ENCODE measurements around the gene CNFN.

Gene CNFN

DNA sequence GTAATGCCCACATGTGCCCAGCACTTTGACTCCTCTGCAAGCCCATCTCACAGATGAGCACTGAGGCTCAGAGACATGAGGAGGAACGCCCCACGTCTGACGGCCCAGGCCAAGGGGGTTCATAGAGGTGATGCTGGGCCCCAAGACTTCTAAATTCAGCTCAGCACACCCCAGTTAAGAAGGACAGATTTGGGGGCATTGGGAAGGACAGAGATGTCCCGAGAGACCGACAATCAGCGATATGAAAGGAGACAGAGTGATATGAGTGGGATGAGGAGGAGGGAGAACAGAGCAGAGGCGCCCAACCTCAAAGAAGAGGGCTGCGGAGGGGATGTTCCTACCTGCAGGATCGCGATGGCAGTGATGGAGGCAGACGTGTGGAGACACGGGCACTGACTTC lies at the start of gene CNFN:
Gene CNFN (minus strand): TSS at position 399 of the 400 bp plus-strand sequence. CDS start 1,260 bp downstream, outside the sequence.
- H3K27ac Mint-ChIP-seq: peak within 1 kb of the TSS; percentile 52
- H3K4me3 Mint-ChIP-seq: no peak within 1 kb of the TSS
- peaks cover 19% of the 10 kb centered on the region for H3K27me3 Mint-ChIP-seq
- no peaks in the 10 kb centered on the region for H3K9me3 Mint-ChIP-seq
- no peaks in the 10 kb centered on the region for H3K36me3 Mint-ChIP-seq
- ATAC-seq: no peak
- peaks cover 8% of the 10 kb centered on the region for H3K4me1 Mint-ChIP-seq

- Mint-ChIP-seq H3K4me3 (no peak overlapping the region), H3K27me3 (no peaks in the 10 kb centered on the region), H3K4me1 (peaks cover 15% of the 10 kb centered on the region), H3K27ac (no peak overlapping the region), H3K9me3 (no peaks in the 10 kb centered on the region), H3K36me3 (no peaks in the 10 kb centered on the region)
- ATAC-seq: no peak
Measured at GRCh38 chr19:42436006-42436405, 45.9 kb upstream of the CNFN start.

GRCh38 chr19:42435316-42435715 lies 45.2 kb upstream of the CNFN start:
- Mint-ChIP-seq H3K36me3 (no peaks in the 10 kb centered on the region), H3K27me3 (no peaks in the 10 kb centered on the region)
- ATAC-seq: no peak

DNA sequence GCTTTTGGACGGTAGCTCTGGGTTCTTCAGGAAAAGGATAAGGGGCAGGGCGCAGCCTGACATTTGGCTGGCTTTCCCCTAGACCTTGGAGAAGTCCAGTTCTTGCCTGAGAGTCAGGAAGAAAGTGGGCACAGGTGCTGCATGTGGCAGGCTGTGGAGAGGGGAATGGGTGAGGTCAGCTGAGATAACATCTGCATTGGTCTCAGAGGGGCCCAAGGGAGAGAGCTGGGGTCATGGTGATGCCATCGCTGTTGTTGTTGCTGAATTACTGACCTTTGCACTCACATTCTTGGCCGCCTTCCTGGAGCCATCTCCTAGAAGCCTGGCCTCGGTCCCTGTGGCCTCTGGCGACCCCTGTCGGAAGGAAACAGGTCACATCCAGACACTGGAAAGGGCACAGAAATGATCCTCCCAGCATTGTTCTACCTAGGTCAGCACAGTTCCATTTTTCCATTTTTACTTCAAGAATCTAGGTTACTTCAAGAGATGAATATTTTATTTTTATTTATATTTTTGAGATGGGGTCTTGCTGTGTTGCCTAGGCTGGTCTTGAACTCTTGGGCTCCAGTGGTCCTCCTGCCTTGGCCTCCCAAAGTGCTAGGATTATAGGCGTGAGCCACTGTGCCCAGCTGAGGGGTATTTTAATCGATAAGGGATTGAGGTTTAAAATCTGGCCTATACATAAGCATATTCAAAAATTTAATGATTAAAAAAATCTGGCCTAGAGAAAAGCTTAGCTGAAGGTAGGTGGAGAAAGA lies 43.6 kb upstream of the CNFN start:
- no peaks in the 10 kb centered on the region for H3K27me3 Mint-ChIP-seq
- no peaks in the 10 kb centered on the region for H3K36me3 Mint-ChIP-seq
- peak; percentile 76 for ATAC-seq

More at GRCh38 chr19:42435316-42435715, 45.2 kb upstream of the CNFN start:
- Mint-ChIP-seq H3K4me3 (no peak overlapping the region), H3K9me3 (no peaks in the 10 kb centered on the region), H3K27ac (no peak overlapping the region), H3K4me1 (peaks cover 8% of the 10 kb centered on the region)

GRCh38 chr19:42431486-42431885 lies 41.4 kb upstream of the CNFN start:
- H3K4me3 Mint-ChIP-seq: no peak overlapping the region
- no peaks in the 10 kb centered on the region for H3K27me3 Mint-ChIP-seq
- no peak for ATAC-seq
- H3K4me1 Mint-ChIP-seq: no peaks in the 10 kb centered on the region
- H3K9me3 Mint-ChIP-seq: no peaks in the 10 kb centered on the region
- H3K36me3 Mint-ChIP-seq: no peaks in the 10 kb centered on the region
- no peak overlapping the region for H3K27ac Mint-ChIP-seq

More for the DNA sequence above, 43.6 kb upstream of the CNFN start:
- Mint-ChIP-seq H3K4me1 (peaks cover 6% of the 10 kb centered on the region), H3K4me3 (no peak overlapping the region), H3K27ac (peak overlapping the region; percentile 36), H3K9me3 (no peaks in the 10 kb centered on the region)

- Mint-ChIP-seq H3K27ac (no peak overlapping the region), H3K36me3 (no peaks in the 10 kb centered on the region), H3K4me1 (peaks cover 11% of the 10 kb centered on the region), H3K9me3 (no peaks in the 10 kb centered on the region), H3K27me3 (no peaks in the 10 kb centered on the region), H3K4me3 (no peak overlapping the region)
- no peak for ATAC-seq
Measured at GRCh38 chr19:42428676-42429075, 38.6 kb upstream of the CNFN start.

DNA sequence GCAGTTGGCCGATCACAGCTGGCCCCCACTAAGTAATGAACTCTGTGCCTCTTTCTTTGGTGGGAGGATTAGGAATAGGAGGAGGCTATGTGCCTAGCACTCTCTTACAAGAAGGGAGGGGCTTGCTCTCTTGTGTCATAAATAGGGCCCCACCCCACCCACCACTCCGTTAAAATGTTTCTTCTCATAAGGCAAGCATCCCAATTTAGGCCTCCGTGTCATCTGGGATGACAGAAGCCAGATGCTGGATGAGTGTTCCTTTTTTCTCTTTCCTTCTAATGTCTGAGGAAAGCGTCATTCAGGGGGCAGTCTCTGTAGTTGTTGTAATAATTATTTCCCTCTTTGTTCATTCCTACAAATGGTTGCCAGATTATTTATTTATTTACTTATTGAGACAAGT lies 37.2 kb upstream of the CNFN start, which contains the start of gene LIPE:
Gene LIPE (minus strand): TSS at position 76 of the 400 bp plus-strand sequence. CDS start 239 bp downstream, outside the sequence.
- ATAC-seq: no peak
- Mint-ChIP-seq H3K36me3 (no peaks in the 10 kb centered on the region), H3K27ac (no peak within 1 kb of the TSS), H3K27me3 (no peaks in the 10 kb centered on the region), H3K9me3 (no peaks in the 10 kb centered on the region), H3K4me1 (peaks cover 24% of the 10 kb centered on the region), H3K4me3 (no peak within 1 kb of the TSS)

GRCh38 chr19:42426643-42427042 lies 36.5 kb upstream of the CNFN start:
- Mint-ChIP-seq H3K36me3 (no peaks in the 10 kb centered on the region), H3K27me3 (no peaks in the 10 kb centered on the region), H3K9me3 (no peaks in the 10 kb centered on the region), H3K27ac (no peak overlapping the region), H3K4me3 (no peak overlapping the region), H3K4me1 (peaks cover 31% of the 10 kb centered on the region)
- ATAC-seq: no peak

DNA sequence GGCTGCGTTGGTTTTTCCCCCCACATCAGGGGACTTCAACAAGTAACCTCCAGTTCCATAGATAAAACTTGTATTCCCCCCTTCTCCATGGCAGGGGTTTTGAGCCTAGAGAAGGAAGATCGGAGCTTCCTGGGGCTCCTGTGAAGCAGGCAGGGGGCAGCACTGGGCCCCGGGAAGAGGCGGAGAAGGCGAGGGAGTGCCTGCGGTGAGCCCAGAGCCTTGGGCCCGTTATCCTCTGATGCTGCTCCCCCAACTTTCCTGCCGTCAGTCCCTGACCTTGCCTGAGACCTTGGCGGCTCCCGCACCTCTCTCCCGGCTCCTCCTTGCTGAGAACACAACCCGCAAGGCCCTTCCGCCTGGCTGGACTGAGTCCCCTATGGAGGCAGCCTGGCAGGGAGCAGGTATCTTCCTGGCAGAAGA lies 34.6 kb upstream of the CNFN start:
- Mint-ChIP-seq H3K36me3 (peaks cover 6% of the 10 kb centered on the region), H3K9me3 (no peaks in the 10 kb centered on the region), H3K27me3 (no peaks in the 10 kb centered on the region), H3K4me1 (peaks cover 50% of the 10 kb centered on the region), H3K4me3 (peak overlapping the region; percentile 97), H3K27ac (peak overlapping the region; percentile 94)
- no peak for ATAC-seq

DNA sequence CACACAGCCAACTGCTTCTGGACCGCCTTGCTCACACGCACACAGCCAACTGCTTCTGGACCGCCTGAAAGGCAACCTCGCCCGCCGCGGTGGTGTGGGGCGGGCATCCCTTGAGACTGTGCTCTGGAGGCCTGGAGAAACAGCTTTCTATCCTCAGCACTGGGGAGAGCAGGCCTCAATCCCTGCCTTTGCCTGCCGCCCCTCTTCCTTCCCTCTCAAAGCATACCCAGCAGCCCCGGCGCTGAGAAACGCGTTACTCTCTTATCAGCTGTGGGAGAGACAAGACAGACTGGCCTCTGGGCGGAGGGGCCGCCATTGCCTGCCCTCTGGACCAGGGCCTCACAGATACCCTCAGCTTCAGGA lies 34.2 kb upstream of the CNFN start:
- H3K27ac Mint-ChIP-seq: peak overlapping the region; percentile 94
- no peak for ATAC-seq

DNA sequence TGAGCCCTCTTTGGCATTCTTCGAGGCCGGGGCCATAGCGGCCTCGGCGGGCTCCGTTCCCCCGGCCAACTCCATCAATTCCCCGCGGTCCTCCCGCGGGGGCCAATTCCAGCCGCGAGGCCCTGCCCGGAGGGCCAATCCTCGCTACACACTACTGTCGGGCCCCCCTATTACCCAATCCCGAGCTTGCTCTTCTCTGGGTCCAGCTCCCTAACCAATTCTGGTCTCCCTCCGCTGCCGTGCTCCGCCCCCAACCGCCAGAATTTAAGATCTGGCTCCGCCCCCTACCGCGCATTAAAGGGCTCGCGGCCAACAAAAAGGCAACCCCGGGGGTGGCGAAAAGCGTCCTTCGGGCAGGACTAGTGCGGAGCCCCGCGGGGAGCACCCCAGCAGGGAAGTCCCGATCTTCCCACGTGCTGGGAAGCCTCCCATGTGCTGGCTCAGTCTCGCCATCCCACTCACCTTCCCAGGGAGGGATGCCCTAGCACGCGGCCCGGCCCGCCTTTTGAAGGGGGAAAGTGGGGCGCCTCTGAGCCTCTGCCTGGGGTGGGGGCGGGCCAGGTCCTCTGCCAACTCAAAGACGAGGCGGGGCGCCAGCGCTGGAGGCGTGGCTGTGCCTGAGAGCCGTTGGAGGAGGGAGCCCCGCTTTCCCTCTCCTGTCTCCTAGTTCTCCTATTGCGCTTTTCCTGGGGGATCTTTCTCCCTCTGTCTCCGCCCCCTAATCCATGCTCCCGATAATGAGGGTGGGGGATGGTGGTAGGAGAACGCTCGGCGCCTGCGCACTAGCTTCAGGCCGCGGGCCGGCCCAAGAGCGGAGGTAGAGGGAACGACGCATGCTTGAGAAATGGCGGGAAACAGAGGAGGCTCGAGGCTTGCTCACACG lies 33.6 kb upstream of the CNFN start:
- peaks cover 58% of the 10 kb centered on the region for H3K4me1 Mint-ChIP-seq
- peaks cover 6% of the 10 kb centered on the region for H3K36me3 Mint-ChIP-seq
- H3K4me3 Mint-ChIP-seq: peak overlapping the region; percentile 97
- peak overlapping the region; percentile 94 for H3K27ac Mint-ChIP-seq
- H3K9me3 Mint-ChIP-seq: no peaks in the 10 kb centered on the region
- ATAC-seq: peak; percentile 97
- no peaks in the 10 kb centered on the region for H3K27me3 Mint-ChIP-seq

More for the DNA sequence above, 34.2 kb upstream of the CNFN start:
- Mint-ChIP-seq H3K4me1 (peaks cover 54% of the 10 kb centered on the region), H3K4me3 (peak overlapping the region; percentile 97), H3K36me3 (peaks cover 6% of the 10 kb centered on the region), H3K9me3 (no peaks in the 10 kb centered on the region), H3K27me3 (no peaks in the 10 kb centered on the region)

DNA sequence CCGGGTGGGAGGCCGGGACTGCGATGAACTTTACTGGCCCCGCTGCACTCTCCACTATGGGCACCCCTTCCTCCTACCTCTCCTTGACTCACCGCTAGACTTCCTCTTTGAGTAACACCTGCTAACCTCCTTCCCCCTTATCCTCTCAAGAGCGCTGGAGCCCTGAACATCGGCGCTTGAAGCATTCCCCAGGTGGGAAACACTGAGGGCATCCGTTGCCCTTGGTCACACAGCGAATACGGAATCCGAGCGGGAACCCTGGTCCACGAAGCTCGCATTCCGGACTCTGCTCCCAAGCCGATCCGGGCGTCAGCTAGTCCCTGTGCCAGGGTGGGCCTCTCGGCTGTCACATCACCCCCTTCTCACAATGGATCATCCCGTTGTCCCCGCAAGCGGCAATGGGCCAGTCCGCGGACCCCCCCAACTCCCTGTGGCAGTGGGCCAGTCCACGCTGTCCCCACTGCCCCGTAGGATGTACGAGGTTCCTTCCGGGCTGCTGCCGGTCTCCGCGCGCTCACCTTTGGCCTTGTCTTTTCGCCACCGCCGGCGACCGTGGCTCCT lies 32.9 kb upstream of the CNFN start:
- peak; percentile 81 for ATAC-seq
- H3K27me3 Mint-ChIP-seq: no peaks in the 10 kb centered on the region

DNA sequence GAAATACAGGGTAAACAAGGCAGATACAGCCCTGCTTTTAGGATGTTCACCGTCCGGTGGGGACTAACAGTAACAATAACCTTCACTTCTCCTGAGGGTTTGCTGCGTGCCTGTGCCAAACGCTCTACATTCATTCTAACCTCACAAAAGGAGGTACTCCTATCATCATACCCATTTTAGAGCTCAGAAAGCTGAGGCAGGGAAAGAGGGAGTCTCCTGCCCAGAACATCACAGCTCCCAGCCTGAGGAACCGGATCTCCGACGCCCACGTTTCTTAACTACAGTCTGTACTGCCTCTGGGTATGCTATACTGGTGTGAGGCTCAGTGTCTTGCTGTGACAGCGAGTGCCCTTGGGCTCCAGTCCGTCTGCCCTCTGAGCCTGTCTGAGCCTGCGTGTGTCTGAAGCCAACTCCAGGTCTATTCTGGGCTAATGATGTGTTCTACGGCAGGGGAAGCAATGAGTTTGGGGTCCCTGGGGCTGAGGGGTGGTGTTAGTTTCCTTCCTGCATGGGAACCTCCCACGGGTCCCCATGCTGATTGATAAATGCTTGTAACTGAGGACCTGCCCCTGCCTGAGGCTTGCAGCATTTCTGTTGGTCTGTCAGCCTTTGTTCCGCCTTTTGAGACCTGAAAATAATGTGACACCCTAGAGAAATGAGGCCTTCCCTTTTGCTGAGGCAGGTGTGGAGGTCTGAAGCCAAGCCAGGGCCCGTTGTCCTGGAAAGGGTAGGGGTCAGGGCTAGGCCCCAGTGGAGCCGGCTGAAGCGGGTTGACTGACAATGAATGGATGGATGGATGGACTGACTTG lies 32.2 kb upstream of the CNFN start:
- Mint-ChIP-seq H3K4me1 (peaks cover 58% of the 10 kb centered on the region), H3K9me3 (no peaks in the 10 kb centered on the region), H3K27ac (peak overlapping the region; percentile 94), H3K36me3 (peaks cover 6% of the 10 kb centered on the region), H3K27me3 (no peaks in the 10 kb centered on the region), H3K4me3 (peak overlapping the region; percentile 97)
- peak; percentile 64 for ATAC-seq

More for the DNA sequence above, 32.9 kb upstream of the CNFN start:
- peak overlapping the region; percentile 97 for H3K4me3 Mint-ChIP-seq
- peaks cover 6% of the 10 kb centered on the region for H3K36me3 Mint-ChIP-seq
- peaks cover 58% of the 10 kb centered on the region for H3K4me1 Mint-ChIP-seq
- H3K27ac Mint-ChIP-seq: peak overlapping the region; percentile 94
- no peaks in the 10 kb centered on the region for H3K9me3 Mint-ChIP-seq

DNA sequence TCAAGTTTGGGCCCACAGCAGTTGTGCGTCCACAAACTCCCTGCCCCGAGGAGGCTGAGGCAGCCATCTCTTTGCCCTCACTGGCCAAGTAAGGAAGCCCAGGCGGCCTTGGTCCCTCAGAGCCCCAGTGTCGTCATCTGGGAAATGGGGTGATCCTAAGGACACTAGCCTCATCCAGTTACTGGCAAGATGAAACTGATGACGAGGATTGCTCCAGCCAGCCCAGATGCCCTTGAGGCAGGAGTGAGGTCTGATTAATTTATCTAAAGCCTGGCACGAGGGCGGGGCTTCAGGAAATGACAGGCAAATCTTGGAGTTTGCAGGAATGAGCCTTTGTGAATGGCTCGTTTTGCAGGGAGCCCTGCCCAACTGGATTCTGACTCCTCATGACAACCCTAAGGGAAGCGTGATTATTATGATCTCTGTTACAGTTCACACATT lies 31.5 kb upstream of the CNFN start:
- H3K27ac Mint-ChIP-seq: peak overlapping the region; percentile 94
- peak overlapping the region; percentile 97 for H3K4me3 Mint-ChIP-seq
- no peaks in the 10 kb centered on the region for H3K9me3 Mint-ChIP-seq
- no peaks in the 10 kb centered on the region for H3K27me3 Mint-ChIP-seq
- peaks cover 6% of the 10 kb centered on the region for H3K36me3 Mint-ChIP-seq
- ATAC-seq: no peak
- H3K4me1 Mint-ChIP-seq: peaks cover 58% of the 10 kb centered on the region

Measured in stimulated activated memory B cell treated with anti-CD40 and anti-IgM and Interleukin-4, amounts not matched to agents 10 μg/mL and 1 μg/mL and 100 μg/mL, for 72 hours (primary cell).